Measurements from ENCODE around the gene RP2.

Gene RP2

GRCh38 chrX:46920235-46920634 is 83.4 kb downstream of the RP2 start:
- no peak for DNase-seq (ENCODE audit: low spot score)

GRCh38 chrX:46922611-46923010 is 85.8 kb downstream of the RP2 start:
- DNase-seq (ENCODE audit: low spot score), result no peak

GRCh38 chrX:46927718-46928117 is 90.9 kb downstream of the RP2 start:
- no peak for DNase-seq (ENCODE audit: low spot score)

- no peak for DNase-seq (ENCODE audit: low spot score)
These were observed 92.8 kb downstream of the RP2 start for GRCh38 chrX:46929439-46930261.
